HG02970 (cell line): ENCODE measurements around the gene TMTC1.
"Not testable (repeated sequence)": the region's sequence is repeated elsewhere in the genome, so short reads cannot be mapped to it uniquely, and the experiment has no call there.

Source experiments
- ATAC-seq: cut with Tn5 transposase; IDR thresholded peaks from one replicate; pipeline ENCODE4 v1.9.1; 2021; ENCODE audit warnings: mild to moderate bottlenecking, moderate library complexity, moderate number of reproducible peaks; ENCODE audit not compliant: unreplicated experiment, low FRiP score

The TMTC1 gene

GRCh38 chr12:29783773-29784666 lies at the start of gene TMTC1:
TSS of gene TMTC1 (minus strand) at chr12:29783942. CDS start at chr12:29783751, 191 bp downstream.
- ATAC-seq = peak; percentile 30

- no peak for ATAC-seq
These were observed 47.4 kb upstream of the TMTC1 start for GRCh38 chr12:29831173-29831572.

- ATAC-seq = no peak
These were observed 46.6 kb upstream of the TMTC1 start for GRCh38 chr12:29830391-29830790.

GRCh38 chr12:29818916-29819623 lies 35.3 kb upstream of the TMTC1 start:
- no peak for ATAC-seq

- ATAC-seq = no peak
These were observed 33.4 kb upstream of the TMTC1 start for GRCh38 chr12:29816874-29817725.

GRCh38 chr12:29809616-29810361 lies 26.0 kb upstream of the TMTC1 start:
- not testable (repeated sequence) for ATAC-seq

GRCh38 chr12:29807129-29807528 lies 23.4 kb upstream of the TMTC1 start:
- ATAC-seq = no peak

- no peak for ATAC-seq
These were observed 20.3 kb upstream of the TMTC1 start for GRCh38 chr12:29804019-29804418.

- ATAC-seq = no peak
These were observed 15.8 kb upstream of the TMTC1 start for GRCh38 chr12:29799591-29799990.

GRCh38 chr12:29797565-29798355 lies 14.0 kb upstream of the TMTC1 start:
- ATAC-seq = no peak

- no peak for ATAC-seq
These were observed 13.1 kb upstream of the TMTC1 start for GRCh38 chr12:29796823-29797263.

GRCh38 chr12:29795715-29796114 lies 12.0 kb upstream of the TMTC1 start:
- ATAC-seq = no peak

- ATAC-seq = no peak
These were observed 11.1 kb upstream of the TMTC1 start for GRCh38 chr12:29794862-29795261.

GRCh38 chr12:29792853-29793252 lies 9.1 kb upstream of the TMTC1 start:
- ATAC-seq = no peak

- ATAC-seq = no peak
These were observed 8.4 kb upstream of the TMTC1 start for GRCh38 chr12:29792132-29792531.

- peak; percentile 17 for ATAC-seq
These were observed 620 bp downstream of the TMTC1 start for GRCh38 chr12:29782871-29783772.

- ATAC-seq = peak; percentile 57
These were observed 1.4 kb downstream of the TMTC1 start for GRCh38 chr12:29782285-29782870.
